Stimulated activated CD4-positive, alpha-beta T cell treated with anti-CD3 and anti-CD28 coated beads, Interleukin-15, amount 100 ng/mL, for 1 hour (primary cell): ENCODE results near the gene CS.
A peak's percentile ranks its signal among the peaks of the same experiment; 100 is the strongest.
"Not testable (repeated sequence)": the region's sequence is repeated elsewhere in the genome, so short reads cannot be mapped to it uniquely, and the experiment has no call there.

Source experiments
- DNase-seq, 2 donors: peaks; one replicate each; pipeline ENCODE4 v3.0.0-alpha.2; 2020; ENCODE audit warnings: low read depth in 1 of 2, low spot score in 1 of 2

CS gene

DNA sequence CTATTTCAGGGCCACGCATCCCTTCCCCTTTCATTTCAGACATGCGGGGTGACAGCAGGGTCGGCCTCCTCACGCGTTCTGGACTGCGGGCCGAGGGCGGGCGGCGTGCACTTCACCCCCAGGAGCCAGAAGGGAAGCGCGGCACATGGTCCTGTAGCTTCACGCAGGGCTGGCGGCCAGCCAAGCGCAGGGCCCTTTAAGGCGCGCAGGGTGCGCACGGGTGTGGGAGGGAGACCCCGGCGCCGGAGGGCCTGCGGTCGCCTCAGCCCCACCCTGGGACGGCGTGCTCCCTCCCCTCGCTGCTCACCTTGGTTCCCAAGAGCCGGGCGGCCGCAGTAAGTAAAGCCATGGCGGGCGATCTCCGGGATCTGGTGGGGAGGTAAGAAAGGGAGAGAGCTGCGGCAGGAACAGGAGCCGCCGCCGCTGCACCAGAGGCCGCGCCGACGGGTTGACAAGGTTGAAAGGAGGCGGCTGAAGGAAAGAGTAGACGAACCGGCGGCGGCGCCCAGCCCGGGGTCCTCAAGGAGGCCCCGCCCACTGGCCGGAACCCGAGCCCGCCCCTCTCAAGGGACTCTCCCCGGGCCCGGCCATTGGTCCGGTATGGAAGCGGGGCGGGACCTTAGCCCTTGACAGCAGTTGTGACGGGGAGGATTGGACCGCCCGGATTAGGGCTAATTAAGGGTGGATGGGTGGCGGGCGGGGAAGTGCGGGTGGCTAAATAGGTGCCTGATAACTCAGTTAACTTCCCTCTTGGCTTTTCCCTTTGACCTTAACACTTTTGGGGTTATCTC is at the start of gene CS:
Gene CS (minus strand): TSS at position 478 of the 791 bp plus-strand sequence. CDS start 129 bp downstream, at position 349.
- peak; percentile 94 to 97 for DNase-seq

DNA sequence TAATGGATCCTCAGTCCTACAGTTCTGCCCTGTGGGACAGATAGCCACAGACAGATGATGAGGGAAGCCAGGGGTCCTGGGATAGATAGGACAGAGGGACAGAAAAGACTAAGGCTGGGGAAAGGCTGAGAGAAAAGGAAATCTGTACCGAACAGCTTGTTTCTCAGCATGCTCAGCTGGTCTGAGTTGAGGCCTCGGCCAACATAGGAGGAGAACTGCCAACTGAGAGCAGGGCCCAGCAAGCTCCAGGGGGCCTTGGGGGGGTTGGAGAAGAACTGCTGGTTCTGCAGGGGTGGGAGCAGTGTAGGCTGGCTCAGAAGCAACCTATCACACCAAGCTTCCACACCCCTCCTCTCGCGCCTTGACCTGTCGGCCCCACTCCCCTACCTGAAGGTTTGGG is 48.6 kb upstream of the CS start:
- DNase-seq = no peak

DNA sequence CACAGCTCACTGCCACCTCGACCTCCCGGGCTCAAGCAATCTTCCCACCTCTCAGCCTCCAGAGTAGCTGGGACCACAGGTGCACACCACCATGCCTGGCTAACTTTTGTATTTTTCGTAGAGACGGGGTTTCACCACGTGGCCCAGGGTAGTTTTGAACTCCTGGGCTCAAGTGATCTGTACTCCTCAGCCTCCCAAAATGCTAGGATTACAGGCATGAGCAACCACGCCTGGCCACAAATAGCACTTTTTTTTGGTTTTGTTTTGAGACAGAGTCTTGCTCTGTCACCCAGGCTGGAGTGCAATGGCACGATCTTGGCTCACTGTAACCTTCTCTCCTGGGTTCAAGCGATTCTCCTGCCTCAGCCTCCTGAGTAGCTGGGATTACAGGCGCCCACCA is 47.1 kb upstream of the CS start:
- DNase-seq = not testable (repeated sequence)

- DNase-seq = no peak
These were observed 46.5 kb upstream of the CS start for GRCh38 chr12:56346675-56347074.

DNA sequence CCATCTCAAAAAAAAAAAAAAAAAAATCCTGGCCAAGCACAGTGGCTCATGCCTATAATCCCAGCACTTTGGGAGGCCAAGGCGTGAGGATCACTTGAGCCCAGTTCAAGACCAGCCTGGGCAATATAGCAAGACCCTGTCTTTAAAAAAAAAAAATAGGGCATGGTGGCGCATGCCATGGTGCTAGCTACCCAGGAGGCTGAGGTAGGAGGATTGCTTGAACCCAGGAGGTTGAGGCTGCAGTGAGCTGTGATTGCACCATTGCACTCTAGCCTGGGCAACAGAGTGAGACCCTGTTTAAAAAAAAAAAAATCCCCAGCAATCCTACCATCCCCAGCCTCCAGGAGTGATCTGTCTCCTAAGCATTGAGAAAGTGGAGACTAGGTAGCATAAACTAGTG is 42.2 kb upstream of the CS start:
- not testable (repeated sequence) for DNase-seq

- DNase-seq = no peak
These were observed 41.5 kb upstream of the CS start for GRCh38 chr12:56341616-56342015.

DNA sequence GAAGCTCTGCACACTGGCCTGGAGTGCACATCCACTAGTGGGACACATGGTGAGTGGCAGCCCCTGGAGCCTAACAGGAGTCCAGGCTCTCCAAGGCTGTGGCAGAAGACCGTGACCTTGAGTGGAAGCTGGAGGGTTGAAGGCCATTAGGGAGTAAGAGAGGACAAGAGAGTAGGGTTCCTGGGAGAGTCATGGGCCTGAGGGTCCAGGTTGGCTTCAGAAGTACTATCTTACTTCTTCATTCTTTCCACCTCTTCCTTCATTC is 39.0 kb upstream of the CS start:
- DNase-seq = no peak

GRCh38 chr12:56338308-56339157 is 38.4 kb upstream of the CS start, which contains the start of gene IL23A:
IL23A (plus strand) TSS chr12:56338884; CDS start chr12:56339045, 161 bp downstream.
- DNase-seq = peak; percentile 62 to 74

DNA sequence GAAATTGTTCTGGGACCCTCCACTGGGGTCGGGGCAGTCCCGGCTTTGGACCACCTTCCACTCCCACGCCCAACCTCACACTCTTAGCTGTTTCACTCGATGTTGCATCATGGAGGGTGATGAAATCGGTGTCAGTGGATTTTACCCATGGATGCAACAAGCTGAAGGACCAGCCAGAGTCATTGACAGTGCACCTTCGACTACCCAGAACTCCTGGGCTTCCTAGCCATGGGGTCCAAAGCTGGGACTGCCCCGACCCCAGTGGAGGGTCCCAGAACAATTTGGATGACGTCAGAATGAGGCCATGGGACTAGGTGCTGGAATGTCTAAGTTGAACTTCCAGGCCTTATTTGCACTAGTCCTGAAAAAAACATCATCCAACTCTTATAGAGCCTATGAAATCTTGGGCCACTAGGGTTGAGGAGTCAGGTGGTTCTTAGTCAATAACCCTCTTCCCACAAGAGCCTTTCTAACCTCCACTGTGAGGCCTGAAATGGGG is 37.7 kb upstream of the CS start:
- DNase-seq = no peak

DNA sequence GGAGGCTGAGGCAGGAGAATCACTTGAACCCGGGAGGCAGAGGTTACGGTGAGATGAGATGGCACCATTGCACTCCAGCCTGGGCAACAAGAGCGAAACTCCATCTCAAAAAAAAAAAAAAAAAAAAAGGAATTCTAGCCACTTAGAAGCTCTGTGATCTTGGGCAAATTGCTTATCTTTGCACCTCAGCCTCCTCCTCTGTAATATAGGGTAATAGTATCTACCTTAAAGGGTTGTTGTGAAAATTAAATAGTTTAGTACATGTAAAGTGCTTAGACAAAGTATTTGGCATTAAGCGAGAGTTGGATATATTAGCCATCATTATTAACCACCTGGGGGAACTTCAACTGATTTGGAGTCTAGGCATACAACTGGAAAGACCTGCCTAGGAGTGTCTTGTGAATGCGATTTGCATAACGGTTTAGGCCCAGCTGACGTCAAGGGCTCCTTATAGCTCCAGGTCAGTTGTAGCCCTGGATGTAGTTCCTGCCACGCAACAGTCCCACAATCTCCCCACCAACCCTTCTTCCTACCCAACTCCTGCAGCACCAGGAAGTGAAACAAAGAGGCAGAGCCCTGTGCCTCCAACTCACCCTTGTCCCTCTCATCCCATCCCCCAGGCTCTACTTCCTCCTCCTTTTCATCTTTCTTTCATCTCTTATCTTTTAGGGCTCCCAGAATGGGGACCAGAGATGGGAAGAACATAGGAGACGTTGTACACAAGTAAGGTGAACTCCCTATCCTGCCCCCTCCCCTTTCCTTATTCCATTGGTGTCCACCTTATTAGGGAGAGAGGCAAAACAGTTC is 36.4 kb upstream of the CS start:
- DNase-seq = no peak

DNA sequence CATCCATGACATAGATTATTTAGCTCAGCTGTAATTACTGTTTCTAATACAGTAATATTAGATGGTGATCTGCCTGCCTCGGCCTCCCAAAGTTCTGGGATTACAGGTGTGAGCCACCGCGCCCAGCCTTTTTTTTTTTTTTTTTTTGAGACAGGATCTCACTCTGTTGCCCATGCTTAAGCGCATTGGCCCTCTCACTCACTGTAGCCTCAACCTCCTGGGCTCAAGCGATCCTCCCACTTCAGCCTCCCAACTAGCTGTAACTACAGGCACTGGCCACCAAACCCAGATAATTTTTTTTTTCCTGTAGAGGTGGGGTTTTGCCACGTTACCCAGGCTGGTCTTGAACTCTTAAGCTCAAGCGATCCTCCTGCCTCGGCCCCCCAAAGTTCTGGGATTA is 35.4 kb upstream of the CS start:
- DNase-seq = not testable (repeated sequence)

- no peak for DNase-seq
These were observed 34.3 kb upstream of the CS start for GRCh38 chr12:56334490-56334793.

GRCh38 chr12:56333679-56334489 is 33.8 kb upstream of the CS start, which contains the start of gene PAN2:
PAN2 (minus strand) TSS chr12:56334000; CDS start chr12:56333094, 906 bp downstream.
- DNase-seq = peak; percentile 81 to 84

DNA sequence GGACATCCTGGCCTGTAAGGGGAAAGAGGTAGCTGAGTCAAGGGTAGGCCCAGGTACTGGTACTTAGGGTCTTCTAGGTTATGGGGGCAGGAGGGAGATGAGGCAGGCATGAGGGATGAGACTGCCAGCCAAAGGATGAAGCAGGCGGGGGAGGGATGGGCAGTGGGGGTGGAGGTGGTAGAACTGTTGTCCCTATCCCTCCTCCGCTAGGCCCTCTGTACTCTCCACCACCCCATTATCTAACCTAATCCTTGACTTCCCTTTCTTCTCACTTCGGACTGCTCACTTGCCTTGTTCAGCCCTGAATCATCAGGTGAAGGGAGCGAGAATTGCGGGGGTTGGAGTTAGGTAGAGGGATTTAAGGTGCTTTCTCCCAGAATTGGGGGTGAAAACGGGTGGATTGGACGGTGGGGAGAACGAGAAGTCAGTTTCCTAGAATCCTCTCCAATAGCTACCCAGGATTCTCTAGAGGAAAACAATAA is 33.1 kb upstream of the CS start:
- DNase-seq = no peak

DNA sequence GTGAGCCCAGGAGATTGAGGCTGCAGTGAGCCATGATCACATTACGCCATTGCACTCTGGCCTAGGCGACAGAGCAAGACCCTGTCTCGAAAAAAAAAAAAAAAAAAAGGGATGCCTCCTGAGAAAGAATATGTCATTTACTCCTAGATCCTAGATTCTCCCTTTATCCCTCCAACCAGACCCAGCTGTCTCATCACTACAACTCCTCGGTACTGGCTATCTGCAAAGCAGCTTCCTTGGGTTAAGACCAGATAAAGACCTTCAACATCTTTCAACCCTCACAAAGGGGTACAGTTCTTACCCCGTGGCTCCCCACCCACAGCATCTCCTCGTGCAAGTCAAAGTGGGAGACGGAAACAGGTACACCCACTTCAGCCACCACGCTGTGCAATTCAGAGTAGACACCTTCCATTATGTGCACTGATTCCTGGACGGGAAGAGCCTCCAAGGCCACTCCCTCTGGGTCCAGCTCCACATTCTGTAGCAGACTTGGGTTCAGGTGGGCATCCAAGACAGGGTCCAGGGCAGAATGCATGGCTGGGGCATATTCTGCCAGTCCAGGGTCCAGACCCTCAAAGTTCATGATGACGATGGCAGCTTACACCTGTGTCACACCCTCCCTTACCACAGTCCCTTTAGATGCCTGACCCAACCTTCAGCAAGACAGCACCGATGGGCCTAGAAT is 32.5 kb upstream of the CS start:
- DNase-seq = no peak

- DNase-seq = no peak
These were observed 30.9 kb upstream of the CS start for GRCh38 chr12:56330936-56331490.

- no peak for DNase-seq
These were observed 26.4 kb upstream of the CS start for GRCh38 chr12:56326533-56326932.

GRCh38 chr12:56326126-56326525 is 26.0 kb upstream of the CS start:
- no peak for DNase-seq

GRCh38 chr12:56324206-56324605 is 24.1 kb upstream of the CS start:
- DNase-seq = no peak

- not testable (repeated sequence) for DNase-seq
These were observed 21.5 kb upstream of the CS start for GRCh38 chr12:56321610-56322009.
